Measurements from ENCODE around the gene FBXO11.
"Not testable (repeated sequence)": the region's sequence is repeated elsewhere in the genome, so short reads cannot be mapped to it uniquely, and the experiment has no call there.

Gene FBXO11

DNA sequence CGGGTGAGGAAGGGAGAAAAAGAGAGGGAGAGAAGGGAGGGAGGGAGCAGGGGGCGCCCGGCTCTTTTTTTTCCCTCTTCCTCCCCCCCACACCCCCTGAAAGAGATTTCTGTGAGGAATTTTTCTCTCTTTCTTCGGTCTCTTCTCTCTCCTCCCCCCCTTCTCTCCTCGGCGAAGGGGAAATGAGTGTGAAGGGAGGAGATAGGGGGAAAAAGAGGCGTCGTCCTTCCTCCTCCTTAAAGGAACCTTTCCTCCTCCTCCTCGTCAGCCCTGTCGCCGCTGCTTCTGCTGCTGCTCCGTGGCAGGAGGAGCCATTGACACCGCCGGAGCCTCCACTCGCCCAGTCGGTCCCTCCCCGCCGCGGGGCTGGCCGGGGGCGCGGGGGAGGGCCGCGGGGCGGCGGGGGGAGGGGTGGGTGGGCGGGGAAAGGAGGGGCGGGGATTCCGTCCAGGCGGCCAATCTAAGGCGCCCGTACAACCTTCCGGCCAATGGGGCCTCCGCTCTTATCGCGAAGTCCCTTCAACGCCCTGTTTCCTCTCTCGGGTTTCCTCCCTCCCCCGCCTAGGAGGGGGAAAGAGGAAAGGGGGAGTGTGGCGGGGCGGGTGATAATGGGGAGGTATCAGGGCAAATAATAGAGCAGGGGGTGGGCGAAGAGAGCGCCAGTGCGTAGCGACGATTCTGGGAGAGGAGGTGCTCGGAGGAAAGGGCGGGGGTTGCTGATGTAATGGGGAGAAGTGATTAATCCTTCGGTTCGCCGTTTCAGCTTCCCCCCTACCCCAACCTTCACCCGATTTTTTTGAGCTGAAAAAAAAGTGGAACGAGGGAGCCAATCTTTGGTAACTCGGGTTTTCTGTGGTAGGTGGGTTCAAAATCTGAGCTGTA is at the start of gene FBXO11:
Gene FBXO11, minus strand, starts transcription at position 342 of the 882 bp plus-strand sequence. CDS start 778 bp downstream, outside the sequence.
- Mint-ChIP-seq H3K27me3 (no peaks in the 10 kb centered on the region), H3K36me3 (peaks cover 8% of the 10 kb centered on the region), H3K4me1 (peaks cover 40% of the 10 kb centered on the region), H3K9me3 (no peaks in the 10 kb centered on the region), H3K27ac (peak within 1 kb of the TSS; percentile 88), H3K4me3 (peak within 1 kb of the TSS; percentile 87)
- ATAC-seq, result peak; percentile 95

DNA sequence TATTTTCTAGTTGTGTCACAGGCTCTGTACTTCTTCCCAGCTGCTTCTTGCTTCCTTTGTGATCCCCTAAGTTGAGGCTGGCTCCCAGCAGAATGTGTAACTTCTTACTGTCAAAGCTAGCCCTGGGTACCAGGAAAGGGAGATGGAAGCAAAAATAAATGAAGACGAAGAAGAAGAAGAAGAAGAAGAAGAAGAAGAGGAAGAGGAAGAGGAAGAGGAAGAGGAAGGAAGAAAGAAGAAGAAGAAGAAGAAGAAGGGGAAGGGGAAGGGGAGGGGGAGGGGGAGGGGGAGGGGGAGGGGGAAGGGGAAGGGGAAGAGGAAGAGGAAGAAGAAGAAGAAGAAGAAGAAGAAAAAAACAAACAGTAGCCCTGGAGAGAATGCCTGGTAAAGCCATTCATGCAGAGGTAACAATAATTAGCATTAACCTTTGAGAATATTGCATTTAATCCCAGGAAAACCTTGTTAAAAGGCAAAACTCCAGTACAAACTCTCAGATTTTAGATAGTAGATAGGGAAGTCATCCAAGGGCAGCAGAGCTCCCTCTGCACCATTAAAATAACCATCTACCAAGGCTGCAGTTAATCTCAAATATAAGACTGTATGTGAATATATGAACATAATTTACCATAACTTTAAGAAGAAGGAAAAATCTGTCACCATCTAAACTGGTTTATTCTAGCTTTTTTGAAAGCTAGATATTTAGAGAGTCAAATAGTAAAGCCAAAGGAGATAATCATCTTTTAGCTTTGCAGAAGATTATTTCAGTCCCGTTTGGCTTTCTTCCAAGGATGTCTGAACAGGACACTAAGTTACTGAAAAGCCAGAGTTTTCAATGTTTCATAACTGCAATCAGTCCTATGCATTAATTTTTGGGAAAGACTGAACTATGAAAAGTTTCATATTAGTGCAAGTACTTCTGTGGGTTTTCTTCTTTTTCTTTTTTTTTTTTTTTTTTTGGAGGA is 44.3 kb upstream of the FBXO11 start:
- no peak for ATAC-seq
- H3K27me3 Mint-ChIP-seq, result no peaks in the 10 kb centered on the region
- peaks cover 3% of the 10 kb centered on the region for H3K9me3 Mint-ChIP-seq
- H3K4me3 Mint-ChIP-seq, result no peak overlapping the region
- no peak overlapping the region for H3K27ac Mint-ChIP-seq
- H3K36me3 Mint-ChIP-seq, result no peaks in the 10 kb centered on the region
- peaks cover 6% of the 10 kb centered on the region for H3K4me1 Mint-ChIP-seq

DNA sequence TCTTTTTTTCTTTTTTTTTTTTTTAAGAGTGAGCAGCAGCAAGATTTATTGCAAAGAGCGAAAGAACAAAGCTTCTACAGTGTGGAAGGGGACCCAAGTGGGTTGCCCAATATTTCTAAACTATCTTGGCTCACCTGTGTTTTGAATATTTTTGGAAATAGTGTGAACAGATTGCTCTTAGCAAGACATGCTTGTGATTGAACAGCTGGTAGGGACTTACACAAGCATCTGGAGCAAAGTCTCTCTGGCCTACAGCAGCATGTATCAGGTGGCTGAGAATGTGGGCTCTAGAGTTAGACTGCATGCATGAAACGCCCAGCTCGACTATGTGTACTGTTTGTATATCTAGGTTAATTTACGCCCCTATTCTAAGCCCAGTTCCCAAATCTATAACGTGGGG is 40.3 kb upstream of the FBXO11 start:
- Mint-ChIP-seq H3K27me3 (no peaks in the 10 kb centered on the region), H3K9me3 (peaks cover 3% of the 10 kb centered on the region), H3K27ac (no peak overlapping the region), H3K4me1 (peaks cover 6% of the 10 kb centered on the region), H3K36me3 (no peaks in the 10 kb centered on the region), H3K4me3 (no peak overlapping the region)
- no peak for ATAC-seq

DNA sequence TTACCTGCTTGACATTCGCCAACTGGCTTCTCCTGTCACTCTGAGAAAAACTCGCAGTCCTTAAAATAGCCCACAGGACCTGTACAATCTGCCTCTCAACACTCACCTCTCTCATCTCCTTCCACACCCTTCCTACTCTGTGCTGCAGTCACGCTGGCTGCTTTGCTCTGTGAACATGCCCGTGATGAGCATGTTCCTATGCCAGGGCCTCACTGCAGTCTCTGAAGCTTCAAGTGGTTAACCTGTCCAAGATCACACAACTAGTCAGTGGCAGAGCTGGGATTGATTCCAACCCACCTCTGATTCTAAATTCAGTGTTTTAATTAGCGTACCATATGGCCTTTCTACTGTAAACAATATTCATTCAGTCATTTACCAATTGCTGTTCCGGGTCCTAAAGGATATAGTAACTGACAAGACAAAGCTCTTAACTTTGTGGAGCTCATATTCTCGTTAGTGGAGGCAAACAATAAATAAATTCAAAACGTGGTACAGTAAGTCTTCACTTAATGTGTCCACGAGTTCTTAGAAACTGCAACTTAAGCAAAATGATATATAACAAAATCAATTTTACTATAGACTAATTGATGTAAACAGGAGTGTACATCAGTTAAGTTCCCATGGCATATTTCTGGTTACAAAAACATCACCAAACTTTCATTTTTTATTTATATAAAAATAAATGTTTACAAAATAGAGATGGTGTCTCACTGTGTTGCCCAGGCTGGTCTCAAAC is 38.9 kb upstream of the FBXO11 start:
- H3K4me3 Mint-ChIP-seq, result no peak overlapping the region
- H3K36me3 Mint-ChIP-seq, result no peaks in the 10 kb centered on the region
- H3K4me1 Mint-ChIP-seq, result peaks cover 3% of the 10 kb centered on the region

DNA sequence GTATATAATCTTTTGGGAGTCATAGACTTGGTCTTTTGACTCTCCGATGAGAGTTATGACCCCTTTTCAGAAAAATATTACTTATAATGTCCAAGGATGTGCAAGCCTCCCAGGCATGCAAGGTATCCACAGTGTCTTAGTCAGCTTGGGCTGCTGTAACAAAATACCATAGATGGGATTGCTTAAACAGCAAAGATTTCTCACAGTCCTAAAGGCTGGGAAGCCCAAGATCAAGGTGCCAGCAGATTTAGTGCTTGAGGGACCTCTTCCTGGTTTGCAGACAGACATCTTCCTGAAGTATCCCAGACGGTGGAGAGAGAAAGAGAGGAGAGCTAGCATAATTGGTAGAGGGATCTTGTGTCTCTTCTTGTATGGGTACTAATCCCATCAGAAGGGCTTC is 35.6 kb upstream of the FBXO11 start:
- no peak overlapping the region for H3K4me3 Mint-ChIP-seq
- peaks cover 18% of the 10 kb centered on the region for H3K27me3 Mint-ChIP-seq
- H3K4me1 Mint-ChIP-seq, result no peaks in the 10 kb centered on the region
- H3K27ac Mint-ChIP-seq, result no peak overlapping the region
- no peak for ATAC-seq
- H3K9me3 Mint-ChIP-seq, result no peaks in the 10 kb centered on the region
- H3K36me3 Mint-ChIP-seq, result no peaks in the 10 kb centered on the region

More for the DNA sequence above, 38.9 kb upstream of the FBXO11 start:
- H3K9me3 Mint-ChIP-seq, result peaks cover 1% of the 10 kb centered on the region
- no peaks in the 10 kb centered on the region for H3K27me3 Mint-ChIP-seq
- ATAC-seq, result no peak
- no peak overlapping the region for H3K27ac Mint-ChIP-seq

DNA sequence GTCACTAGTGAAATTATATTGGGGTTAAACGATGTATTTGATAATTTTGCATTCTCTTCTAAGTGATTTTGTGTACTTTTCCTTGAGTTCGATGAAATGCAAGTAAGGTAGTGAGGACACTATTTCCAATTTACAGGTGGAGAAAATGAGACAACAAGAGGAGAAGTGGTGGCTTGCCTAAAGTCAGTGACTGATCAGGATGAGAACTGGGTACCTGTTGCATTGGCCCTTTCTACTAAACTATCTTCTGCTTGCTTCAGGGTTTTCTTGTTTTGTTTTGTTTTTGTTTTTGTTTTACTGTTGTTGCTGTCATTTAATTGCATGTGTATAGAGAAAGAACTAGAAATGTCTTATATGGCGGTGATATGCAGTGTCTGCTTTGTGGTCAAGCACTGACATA is 31.4 kb upstream of the FBXO11 start:
- Mint-ChIP-seq H3K4me1 (no peaks in the 10 kb centered on the region), H3K27me3 (peaks cover 19% of the 10 kb centered on the region), H3K27ac (no peak overlapping the region), H3K36me3 (no peaks in the 10 kb centered on the region), H3K9me3 (no peaks in the 10 kb centered on the region), H3K4me3 (no peak overlapping the region)
- no peak for ATAC-seq

DNA sequence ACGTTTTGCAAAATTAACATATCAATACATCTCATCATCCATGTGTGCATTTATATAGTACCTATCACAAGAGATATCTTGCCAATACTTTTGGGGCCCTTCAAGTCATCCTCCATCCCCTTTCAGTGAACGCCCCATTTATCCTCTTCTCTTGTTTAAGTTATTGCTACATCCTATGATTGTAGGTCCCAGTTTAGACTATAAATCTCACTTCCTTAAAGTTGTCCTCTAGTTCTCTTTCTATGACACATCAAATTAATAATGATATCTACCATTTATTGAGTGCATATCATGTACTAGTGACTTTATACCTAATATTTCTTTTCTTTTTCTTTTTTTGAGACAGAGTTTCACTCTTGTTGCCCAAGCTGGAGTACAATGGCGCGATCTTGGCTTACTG is 28.8 kb upstream of the FBXO11 start:
- no peak for ATAC-seq
- no peaks in the 10 kb centered on the region for H3K4me1 Mint-ChIP-seq
- H3K36me3 Mint-ChIP-seq, result no peaks in the 10 kb centered on the region
- H3K9me3 Mint-ChIP-seq, result no peaks in the 10 kb centered on the region
- H3K27me3 Mint-ChIP-seq, result peaks cover 19% of the 10 kb centered on the region
- H3K4me3 Mint-ChIP-seq, result no peak overlapping the region
- no peak overlapping the region for H3K27ac Mint-ChIP-seq

DNA sequence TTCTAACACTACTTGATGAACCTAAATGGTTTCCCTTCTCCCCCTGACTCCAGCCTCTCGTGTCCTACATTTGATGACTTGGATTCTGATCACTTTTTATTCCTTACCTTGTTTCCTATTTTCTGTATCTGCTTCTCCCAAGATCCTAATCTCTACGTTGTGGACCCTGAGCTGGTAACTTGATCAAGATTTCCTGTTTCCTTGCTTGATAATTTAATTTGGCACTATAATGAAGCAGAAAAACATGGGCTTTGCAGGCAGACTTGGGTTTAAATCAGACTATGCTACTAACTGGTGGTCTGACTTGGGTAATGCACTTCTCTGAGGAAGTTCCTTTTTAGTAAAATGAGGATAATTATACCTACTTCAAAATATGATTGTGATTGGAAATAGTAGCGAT is 11.7 kb upstream of the FBXO11 start:
- Mint-ChIP-seq H3K27me3 (no peaks in the 10 kb centered on the region), H3K4me1 (no peaks in the 10 kb centered on the region), H3K9me3 (no peaks in the 10 kb centered on the region), H3K27ac (no peak overlapping the region), H3K36me3 (peaks cover 5% of the 10 kb centered on the region), H3K4me3 (no peak overlapping the region)
- ATAC-seq, result no peak

DNA sequence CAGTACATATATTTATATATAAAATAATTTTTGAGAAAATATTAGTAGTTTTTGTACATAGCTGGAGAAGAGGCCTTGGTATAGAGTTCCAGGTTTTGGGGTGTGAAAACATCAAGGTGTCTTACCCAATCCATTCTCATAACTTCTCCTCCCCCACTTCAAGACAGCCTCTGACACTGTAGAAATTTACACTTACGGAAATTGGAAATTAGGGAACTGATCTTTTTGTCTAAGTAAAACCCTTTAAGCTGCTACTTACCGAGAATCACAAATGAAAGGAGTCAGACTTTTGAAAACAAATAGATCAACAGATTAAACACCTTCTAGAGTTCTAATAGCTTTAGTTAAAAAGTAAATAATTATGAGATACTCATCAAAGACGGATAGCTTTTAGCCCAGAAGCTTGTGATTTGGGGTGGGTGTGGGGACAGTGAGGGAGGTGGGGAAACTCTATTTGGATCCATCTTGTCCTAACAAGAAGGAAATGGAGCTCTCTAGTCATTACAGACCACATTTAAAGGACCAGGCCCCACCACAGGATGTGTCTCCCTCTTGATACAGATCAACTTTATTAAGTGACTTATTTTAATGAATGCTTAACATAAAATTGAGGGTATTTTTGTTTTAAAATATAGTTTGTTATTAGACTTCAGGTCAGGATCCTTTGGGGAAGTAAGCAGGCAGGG is 11.1 kb upstream of the FBXO11 start:
- no peak for ATAC-seq
- no peaks in the 10 kb centered on the region for H3K4me1 Mint-ChIP-seq
- H3K9me3 Mint-ChIP-seq, result no peaks in the 10 kb centered on the region
- peaks cover 5% of the 10 kb centered on the region for H3K36me3 Mint-ChIP-seq
- H3K27ac Mint-ChIP-seq, result no peak overlapping the region
- no peaks in the 10 kb centered on the region for H3K27me3 Mint-ChIP-seq
- H3K4me3 Mint-ChIP-seq, result no peak overlapping the region

DNA sequence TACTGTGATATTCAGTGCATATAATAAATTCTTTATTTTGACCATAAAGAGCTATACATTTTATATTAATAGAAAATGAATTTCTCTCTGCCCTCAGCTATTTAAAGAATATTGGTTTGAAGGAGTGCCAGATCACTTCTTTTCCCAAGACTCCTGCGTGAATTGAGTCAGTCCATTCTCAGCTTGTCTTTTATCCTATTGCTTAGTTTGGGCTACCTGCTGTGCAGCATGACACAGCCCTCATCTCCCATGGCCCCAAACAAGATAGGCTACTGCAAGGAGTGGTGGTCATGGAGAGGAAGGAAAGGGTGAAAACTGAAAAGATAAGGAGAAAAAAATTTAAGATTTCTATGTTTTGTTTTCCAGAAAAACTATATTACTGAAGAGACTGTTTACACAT is 10.1 kb upstream of the FBXO11 start:
- Mint-ChIP-seq H3K27ac (no peak overlapping the region), H3K36me3 (peaks cover 5% of the 10 kb centered on the region), H3K27me3 (no peaks in the 10 kb centered on the region), H3K4me3 (no peak overlapping the region), H3K9me3 (no peaks in the 10 kb centered on the region), H3K4me1 (no peaks in the 10 kb centered on the region)
- ATAC-seq, result no peak

DNA sequence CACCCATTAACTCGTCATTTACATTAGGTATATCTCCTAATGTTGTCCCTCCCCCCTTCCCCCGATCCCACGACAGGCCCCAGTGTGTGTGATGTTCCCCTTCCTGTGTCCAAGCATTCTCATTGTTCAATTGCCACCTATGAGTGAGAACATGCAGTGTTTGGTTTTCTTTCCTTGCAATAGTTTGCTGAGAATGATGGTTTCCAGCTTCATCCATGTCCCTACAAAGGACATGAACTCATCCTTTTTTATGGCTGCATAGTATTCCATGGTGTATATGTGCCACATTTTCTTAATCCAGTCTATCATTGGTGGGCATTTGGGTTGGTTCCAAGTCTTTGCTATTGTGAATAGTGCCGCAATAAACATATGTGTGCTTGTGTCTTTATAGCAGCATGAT is 4.4 kb upstream of the FBXO11 start:
- H3K27me3 Mint-ChIP-seq, H3K27ac Mint-ChIP-seq, H3K36me3 Mint-ChIP-seq, H3K4me3 Mint-ChIP-seq, H3K9me3 Mint-ChIP-seq, ATAC-seq: not testable (repeated sequence)
- H3K4me1 Mint-ChIP-seq, result peaks cover 12% of the 10 kb centered on the region

DNA sequence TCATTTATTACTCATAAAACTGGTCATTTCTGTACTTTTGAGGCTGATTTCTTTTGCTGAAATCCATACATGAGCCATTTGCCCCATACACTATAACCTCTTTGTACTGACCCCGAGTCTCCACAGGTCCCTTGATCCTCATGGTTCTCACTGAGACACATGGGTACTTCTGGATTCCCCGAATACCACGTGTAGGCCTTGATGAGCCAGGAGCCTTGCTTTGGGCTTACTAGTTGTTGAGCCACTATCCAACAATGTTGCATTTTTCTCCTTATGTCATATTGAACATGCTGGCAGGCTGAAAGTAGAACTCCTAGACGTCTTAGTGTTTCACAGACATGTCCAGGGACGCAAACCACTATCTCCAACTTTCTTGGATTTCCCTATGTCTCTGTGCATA is 2.4 kb upstream of the FBXO11 start:
- peaks cover 21% of the 10 kb centered on the region for H3K4me1 Mint-ChIP-seq
- no peak overlapping the region for H3K4me3 Mint-ChIP-seq
- peak overlapping the region; percentile 53 for H3K27ac Mint-ChIP-seq
- no peaks in the 10 kb centered on the region for H3K27me3 Mint-ChIP-seq
- ATAC-seq, result no peak
- peaks cover 8% of the 10 kb centered on the region for H3K36me3 Mint-ChIP-seq
- H3K9me3 Mint-ChIP-seq, result no peaks in the 10 kb centered on the region

DNA sequence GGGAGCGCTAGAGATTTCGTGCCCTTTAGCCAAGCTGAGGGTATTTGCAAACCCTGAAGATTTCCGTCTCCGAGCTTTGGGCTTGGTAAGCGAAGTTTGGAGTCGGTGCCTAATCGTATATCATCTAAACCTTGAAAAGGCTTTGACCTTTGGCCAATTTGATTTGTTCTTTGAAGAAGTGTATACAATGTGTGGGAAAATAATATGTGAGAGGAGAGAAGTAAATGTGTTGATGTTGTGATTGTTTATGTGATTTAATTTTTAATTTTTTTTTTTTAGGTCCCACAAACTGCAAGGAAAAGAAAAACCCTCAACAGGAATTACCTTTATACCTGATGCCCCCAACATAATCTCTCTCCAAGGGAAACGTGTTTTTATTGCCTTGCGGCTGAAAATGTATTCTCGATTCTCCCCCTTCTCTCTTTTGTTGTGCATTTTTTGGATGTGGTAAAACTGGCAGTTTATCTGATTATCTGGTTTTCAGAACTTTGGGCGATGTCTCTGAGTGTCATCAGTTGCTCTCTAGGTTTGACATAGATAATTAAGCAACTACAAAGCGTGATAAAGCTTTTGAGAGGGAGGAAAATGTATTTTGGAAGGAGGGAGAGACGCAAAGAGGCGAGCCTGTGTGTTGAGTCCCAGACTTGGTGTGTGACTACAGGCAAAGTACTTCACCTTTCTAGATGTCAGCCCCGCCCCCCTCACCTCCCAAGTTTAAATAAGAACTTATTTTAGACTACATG is 912 bp upstream of the FBXO11 start:
- Mint-ChIP-seq H3K27ac (peak overlapping the region; percentile 88), H3K4me1 (peaks cover 35% of the 10 kb centered on the region), H3K9me3 (no peaks in the 10 kb centered on the region), H3K36me3 (peaks cover 8% of the 10 kb centered on the region), H3K4me3 (peak overlapping the region; percentile 87), H3K27me3 (no peaks in the 10 kb centered on the region)
- no peak for ATAC-seq

Data from stimulated activated memory B cell treated with anti-CD40 and anti-IgM and Interleukin-4, amounts not matched to agents 10 μg/mL and 1 μg/mL and 100 μg/mL, for 72 hours (primary cell).